GM18520 (cell line): ENCODE results near the gene LOXL4.

Experiments used
- ATAC-seq: cut with Tn5 transposase; IDR thresholded peaks from one replicate; pipeline ENCODE4 v1.9.1; 2021; ENCODE audit not compliant: unreplicated experiment

Gene LOXL4

DNA sequence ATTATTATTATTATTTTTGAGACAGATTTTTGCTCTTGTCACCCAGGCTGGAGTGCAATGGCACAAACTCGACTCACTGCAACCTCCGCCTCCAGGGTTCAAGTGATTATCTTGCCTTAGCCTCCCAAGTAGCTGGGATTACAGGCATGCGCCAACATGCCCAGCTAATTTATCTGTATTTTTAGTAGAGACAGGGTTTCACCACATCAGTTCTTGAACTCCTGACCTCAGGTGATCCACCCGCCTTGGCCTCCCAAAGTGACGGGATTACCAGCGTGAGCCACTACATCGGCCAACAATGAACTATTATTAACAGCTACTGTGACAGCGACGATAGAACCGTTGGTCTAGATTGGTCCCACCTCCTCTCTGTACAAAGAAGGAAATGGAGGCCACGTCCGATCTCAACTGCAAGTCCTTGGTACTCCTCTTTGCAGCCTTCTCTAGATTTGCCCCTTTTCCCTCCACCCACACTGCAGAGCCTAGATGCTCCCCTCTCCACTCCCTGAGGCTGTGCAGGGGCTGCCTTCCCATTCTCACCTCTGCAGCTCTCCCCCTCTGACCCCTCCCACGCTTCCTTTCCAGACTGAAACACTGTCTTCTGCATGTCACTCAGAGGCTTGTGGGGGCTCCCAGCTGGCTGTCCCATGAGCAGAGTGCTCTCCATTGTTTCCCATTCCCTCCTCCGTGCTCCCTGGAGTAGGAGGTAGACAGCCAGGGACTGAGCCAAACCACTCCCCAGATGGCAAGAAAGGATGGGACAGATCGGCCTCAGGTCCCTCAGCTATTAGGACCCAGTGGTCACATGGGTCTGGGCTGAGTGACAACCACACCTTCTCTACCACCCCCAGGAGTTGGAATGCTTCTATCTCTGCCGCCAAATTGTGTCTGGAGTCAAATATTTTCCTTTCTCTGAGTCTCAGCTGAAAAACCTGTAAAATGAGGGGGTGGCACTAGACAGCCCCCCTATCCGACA is 2.3 kb downstream of the LOXL4 start:
- no peak for ATAC-seq

DNA sequence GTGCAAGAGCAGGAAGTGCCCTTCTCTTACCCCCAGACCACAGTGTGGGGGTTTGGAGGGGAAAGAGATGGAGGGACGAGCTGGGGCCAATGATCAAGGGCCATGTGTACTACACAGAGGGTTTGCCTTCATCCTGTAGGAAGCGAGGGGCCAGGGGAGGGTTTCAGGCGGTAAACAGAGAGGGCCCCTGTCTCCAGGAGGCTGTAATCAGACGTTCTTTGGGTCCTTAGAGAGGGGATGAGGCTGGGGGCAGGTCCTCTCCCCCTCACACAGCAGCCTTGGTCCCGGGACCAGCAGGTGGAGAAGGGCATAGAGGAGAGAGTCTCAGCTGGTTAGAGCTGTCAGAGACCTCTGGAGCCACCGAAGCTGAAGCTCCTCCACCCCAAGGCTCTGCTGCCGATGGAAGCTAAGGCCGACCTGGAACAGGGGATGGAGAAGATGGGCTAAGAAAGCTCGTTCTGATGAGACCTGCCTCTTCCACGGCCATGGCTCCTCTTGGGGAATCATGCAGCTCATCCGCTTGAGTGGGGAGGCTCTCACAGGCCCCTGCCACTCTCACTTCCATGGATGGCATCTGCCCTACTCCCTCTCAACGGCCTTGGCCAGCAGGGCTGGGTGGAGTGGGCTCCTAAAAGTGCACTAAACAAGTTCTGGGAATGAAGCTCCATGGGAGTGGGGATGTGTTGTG is 3.5 kb downstream of the LOXL4 start:
- no peak for ATAC-seq

GRCh38 chr10:98263088-98263487 is 4.9 kb downstream of the LOXL4 start:
- ATAC-seq, result no peak

GRCh38 chr10:98262571-98262970 is 5.4 kb downstream of the LOXL4 start:
- ATAC-seq, result no peak

- no peak for ATAC-seq
Observed at GRCh38 chr10:98261436-98262277, 6.3 kb downstream of the LOXL4 start.

DNA sequence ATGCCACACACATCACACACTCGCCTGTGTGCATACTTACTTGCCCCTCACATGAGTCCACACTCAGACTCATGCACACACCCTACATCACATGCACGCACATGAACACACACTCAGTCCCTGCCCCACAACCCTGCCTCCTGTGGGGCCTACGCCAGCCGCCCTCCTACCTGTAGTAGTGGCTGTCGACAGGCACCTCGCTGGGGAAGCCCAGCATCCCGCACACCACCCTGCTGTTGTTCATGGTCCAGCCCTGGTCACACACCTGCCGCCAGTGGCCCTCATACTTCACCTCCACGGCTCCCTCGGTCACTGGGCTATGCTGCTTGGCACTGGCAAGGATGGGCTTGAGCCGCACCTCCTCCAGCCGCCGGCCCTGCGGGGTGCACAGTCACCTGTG is 7.2 kb downstream of the LOXL4 start:
- ATAC-seq, result no peak

GRCh38 chr10:98260350-98260749 is 7.6 kb downstream of the LOXL4 start:
- ATAC-seq, result no peak

- no peak for ATAC-seq
Observed at GRCh38 chr10:98259606-98260315, 8.2 kb downstream of the LOXL4 start.

- ATAC-seq, result no peak
Observed at GRCh38 chr10:98258683-98259454, 9.1 kb downstream of the LOXL4 start.

DNA sequence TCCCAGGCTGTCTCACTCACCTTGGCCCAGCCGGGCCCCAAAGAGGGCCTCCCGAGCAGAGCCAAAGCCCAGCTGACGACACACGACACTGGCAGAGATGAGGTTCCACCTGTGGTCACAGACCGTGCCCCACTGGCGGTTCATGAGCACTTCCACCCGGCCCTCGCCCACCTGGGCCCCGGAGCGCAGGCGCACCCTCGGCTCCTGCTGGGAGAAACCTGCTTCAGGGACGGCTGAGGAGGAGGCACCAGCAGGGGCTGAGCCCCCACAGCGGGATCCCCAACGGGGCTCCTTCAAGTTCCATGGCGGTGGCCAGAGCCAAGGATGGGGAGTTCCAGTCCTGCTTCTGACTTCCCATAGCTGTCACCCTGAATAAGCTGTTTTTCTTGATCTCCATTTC is 10.0 kb downstream of the LOXL4 start:
- ATAC-seq, result no peak

- no peak for ATAC-seq
Observed at GRCh38 chr10:98257198-98257597, 10.8 kb downstream of the LOXL4 start.

DNA sequence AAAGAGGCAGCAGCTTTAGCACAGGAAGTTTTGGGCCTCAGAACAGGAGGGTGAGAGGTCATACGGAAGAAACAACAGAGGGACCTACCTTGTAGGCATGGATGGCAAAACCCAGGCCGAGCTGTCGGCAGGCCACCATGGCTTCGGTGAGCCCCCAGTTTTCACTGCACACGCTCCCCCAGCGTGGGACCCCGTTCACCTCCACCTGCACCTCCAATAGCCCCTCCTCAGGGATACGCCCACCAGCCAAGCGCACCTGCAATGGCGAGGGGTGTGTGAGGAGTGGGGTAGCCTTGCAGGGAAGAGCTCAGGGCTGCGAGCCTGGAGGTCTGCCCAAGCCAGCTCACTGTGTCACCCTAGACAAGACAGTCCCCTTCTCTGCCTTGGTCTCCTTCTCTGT is 11.3 kb downstream of the LOXL4 start:
- ATAC-seq, result no peak

GRCh38 chr10:98255146-98255877 is 12.7 kb downstream of the LOXL4 start:
- no peak for ATAC-seq

DNA sequence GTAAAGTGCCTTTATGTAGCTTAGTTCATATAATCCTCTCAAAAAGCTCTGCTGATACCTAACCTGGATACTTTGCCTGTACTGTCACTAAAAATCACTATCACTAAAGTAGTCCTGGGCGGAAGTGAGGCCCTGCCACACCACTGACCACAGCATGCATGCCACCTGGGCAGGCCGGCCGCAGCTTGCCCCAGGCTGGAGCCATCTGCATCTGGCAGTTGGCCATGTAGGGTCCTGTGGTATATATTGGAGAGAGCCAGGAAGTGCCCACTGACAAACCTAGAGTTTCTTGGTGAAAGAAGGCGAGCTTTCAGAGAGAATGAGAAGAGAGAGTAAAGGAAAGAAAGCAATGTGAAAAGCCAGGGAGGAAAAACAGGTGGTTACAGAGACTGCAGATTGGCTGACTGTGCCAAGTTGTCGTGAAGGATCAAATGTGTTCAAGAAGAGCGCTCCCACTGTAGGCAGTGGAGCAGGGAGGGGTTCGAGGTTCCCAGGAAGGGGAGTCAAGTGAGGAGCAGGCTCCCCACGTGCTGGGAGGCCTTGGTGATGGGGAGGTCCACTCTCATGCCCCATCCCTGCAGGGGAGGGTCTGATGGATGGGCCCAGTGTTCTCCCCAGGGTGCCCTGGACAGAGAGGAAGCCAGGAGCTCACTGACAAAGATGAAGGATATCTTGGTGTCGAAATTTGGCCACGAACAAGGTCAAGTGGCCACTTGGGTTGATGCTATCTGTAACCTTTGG is 13.6 kb downstream of the LOXL4 start:
- ATAC-seq, result no peak

DNA sequence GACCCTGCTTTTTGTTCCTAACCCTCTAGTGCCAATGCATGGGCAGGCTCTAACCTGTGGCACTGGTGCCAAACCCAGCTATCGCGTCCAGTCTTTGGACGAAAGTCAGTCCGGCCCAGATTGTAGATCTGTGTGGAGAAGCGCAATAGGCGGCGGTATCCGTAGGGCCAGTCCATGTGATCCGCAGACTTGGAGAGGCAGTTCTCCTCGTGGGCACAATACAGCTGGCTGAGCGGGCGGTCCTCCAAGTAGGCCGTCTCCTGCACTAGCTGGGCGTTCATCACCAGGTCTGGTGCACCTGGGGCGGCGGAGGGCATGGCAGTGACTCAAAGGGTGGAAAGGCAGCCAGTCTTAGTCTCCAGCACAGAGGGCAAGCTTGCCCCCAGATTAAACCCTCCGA is 14.5 kb downstream of the LOXL4 start:
- ATAC-seq, result no peak

DNA sequence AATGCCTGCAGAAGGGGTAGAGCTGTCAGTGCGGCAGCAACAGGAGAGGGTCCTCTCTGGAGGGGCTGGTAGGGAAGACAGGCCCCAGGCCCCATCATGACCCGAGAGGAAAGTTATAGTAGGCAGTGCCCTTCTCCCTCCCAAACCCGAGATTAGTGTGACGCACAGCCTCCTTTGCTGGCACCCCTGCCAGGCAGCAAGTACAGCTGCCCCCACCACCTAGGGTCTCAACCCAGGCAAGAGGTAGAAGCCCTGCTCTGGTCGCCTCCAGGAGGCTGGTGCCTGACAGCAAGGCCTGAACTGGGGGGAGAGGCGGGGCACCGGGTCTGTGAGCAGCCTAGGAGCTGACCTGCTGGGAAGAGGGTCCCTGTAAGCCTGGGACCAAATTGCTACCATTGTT is 15.5 kb downstream of the LOXL4 start:
- ATAC-seq, result no peak

- no peak for ATAC-seq
Observed at GRCh38 chr10:98251399-98251798, 16.6 kb downstream of the LOXL4 start.

GRCh38 chr10:98249134-98249533 is 18.9 kb downstream of the LOXL4 start:
- no peak for ATAC-seq

GRCh38 chr10:98248018-98248417 is 20.0 kb downstream of the LOXL4 start:
- ATAC-seq, result no peak
